Mesenchymal stem cell (in vitro differentiated cells and primary cell): ENCODE data around the gene SLC22A31.

Source experiments
- DNase-seq: peaks from one replicate; pipeline ENCODE4 v3.0.0-alpha.2; 2013
- H2AFZ ChIP-seq: one replicate; pipeline ENCODE4 v1.6.1; 2013; ENCODE audit warnings: low read depth, mild to moderate bottlenecking, control low read depth, inconsistent platforms, low read length, moderate library complexity
- H2AK5ac ChIP-seq: 2 replicates; pipeline ENCODE4 v1.6.1; 2013; ENCODE audit warnings: low read length, moderate library complexity, mild to moderate bottlenecking, inconsistent platforms; ENCODE audit not compliant: severe bottlenecking
- H2BK120ac ChIP-seq: one replicate; pipeline ENCODE4 v1.6.1; 2013; ENCODE audit warnings: low read depth, mild to moderate bottlenecking, inconsistent platforms, low read length, moderate library complexity
- H2BK12ac ChIP-seq, 2 experiments: one replicate each; pipeline ENCODE4 v1.6.1; 2013; ENCODE audit warnings: inconsistent platforms in 2 of 2, low read length in 2 of 2, mild to moderate bottlenecking in 2 of 2, moderate library complexity in 2 of 2, control low read depth in 1 of 2
- H2BK15ac ChIP-seq: one replicate; pipeline ENCODE4 v1.6.1; 2013; ENCODE audit warnings: mild to moderate bottlenecking, low read depth, inconsistent platforms; ENCODE audit not compliant: poor library complexity, severe bottlenecking
- H2BK5ac ChIP-seq: 2 replicates; pipeline ENCODE4 v1.6.1; 2013; ENCODE audit warnings: low read depth, mild to moderate bottlenecking, low read length, control low read depth, inconsistent platforms; ENCODE audit not compliant: poor library complexity, severe bottlenecking
- H3K14ac ChIP-seq, 2 experiments: one replicate each; pipeline ENCODE4 v1.6.1; 2013; ENCODE audit warnings: inconsistent platforms in 2 of 2, low read length in 2 of 2, control low read depth in 1 of 2, mild to moderate bottlenecking in 1 of 2, moderate library complexity in 1 of 2
- H3K18ac ChIP-seq, 2 experiments: one replicate each; pipeline ENCODE4 v1.6.1; 2013; ENCODE audit warnings: inconsistent platforms in 2 of 2, low read length in 2 of 2, control low read depth in 1 of 2, low read depth in 1 of 2, mild to moderate bottlenecking in 1 of 2
- H3K23ac ChIP-seq, 2 experiments: one replicate each; pipeline ENCODE4 v1.6.1; 2013; ENCODE audit warnings: inconsistent platforms in 2 of 2, low read length in 2 of 2, mild to moderate bottlenecking in 2 of 2, moderate library complexity in 2 of 2, control low read depth in 1 of 2
- H3K27ac ChIP-seq: 2 replicates; pipeline ENCODE4 v1.5.1; 2013; ENCODE audit warnings: mild to moderate bottlenecking, moderate library complexity, low read length, control low read depth, inconsistent platforms; ENCODE audit not compliant: poor library complexity, severe bottlenecking
- H3K27me3 ChIP-seq, 2 experiments: 2 replicates each; pipeline versions ENCODE4 v1.6.1 to v1.7.0; 2013; ENCODE audit warnings: low read length in 2 of 2, mild to moderate bottlenecking in 2 of 2, moderate library complexity in 2 of 2, control low read depth in 1 of 2, inconsistent platforms in 1 of 2; ENCODE audit not compliant: control insufficient read depth in 1 of 2, insufficient read depth in 1 of 2
- H3K36me3 ChIP-seq, 2 experiments: 2 replicates each; pipeline versions ENCODE4 v1.6.1 to v1.7.0; 2013; ENCODE audit warnings: low read length in 2 of 2, control low read depth in 1 of 2, inconsistent platforms in 1 of 2, low read depth in 1 of 2, mild to moderate bottlenecking in 1 of 2; ENCODE audit not compliant: insufficient read depth in 2 of 2, control insufficient read depth in 1 of 2
- H3K4ac ChIP-seq, 2 experiments: one replicate each; pipeline ENCODE4 v1.6.1; 2013; ENCODE audit warnings: inconsistent platforms in 2 of 2, low read length in 2 of 2, mild to moderate bottlenecking in 2 of 2, moderate library complexity in 2 of 2, control low read depth in 1 of 2, low read depth in 1 of 2
- H3K4me1 ChIP-seq: 2 replicates; pipeline ENCODE4 v1.6.1; 2013; ENCODE audit warnings: low read depth, low read length, control low read depth; ENCODE audit not compliant: control insufficient read depth, insufficient read depth
- H3K4me2 ChIP-seq: 2 replicates; pipeline ENCODE4 v1.6.1; 2013; ENCODE audit warnings: low read length, mild to moderate bottlenecking, inconsistent platforms; ENCODE audit not compliant: poor library complexity, severe bottlenecking
- H3K4me3 ChIP-seq, 2 experiments: 2 replicates each; pipeline versions ENCODE4 v1.5.1 to v1.7.0; 2013; ENCODE audit warnings: low read length in 2 of 2, mild to moderate bottlenecking in 2 of 2, control low read depth in 1 of 2, low read depth in 1 of 2; ENCODE audit not compliant: insufficient read depth in 1 of 2
- H3K79me1 ChIP-seq: replicated peaks from 2 replicates; pipeline ENCODE4 v1.6.1; 2013; ENCODE audit warnings: mild to moderate bottlenecking, control low read depth, low read length, inconsistent platforms; ENCODE audit not compliant: poor library complexity, severe bottlenecking
- H3K9ac ChIP-seq: 2 replicates; pipeline ENCODE4 v1.7.0; 2013; ENCODE audit warnings: mild to moderate bottlenecking, low read length, moderate library complexity
- H3K9me3 ChIP-seq: 2 replicates; pipeline ENCODE4 v1.7.0; 2013; ENCODE audit warnings: mild to moderate bottlenecking, low read length; ENCODE audit not compliant: control insufficient read depth
- H4K8ac ChIP-seq: one replicate; pipeline ENCODE4 v1.6.1; 2013; ENCODE audit warnings: inconsistent platforms, mild to moderate bottlenecking, low read length, moderate library complexity
- H4K91ac ChIP-seq: one replicate; pipeline ENCODE4 v1.6.1; 2013; ENCODE audit warnings: mild to moderate bottlenecking, low read length, inconsistent platforms
- WGBS: methylation state at CpG from one replicate; pipeline ENCODE4 v1.1.7; 2013; ENCODE audit warnings: mixed read lengths; 5-methylcytosine and 5-hydroxymethylcytosine counted together

SLC22A31 gene

GRCh38 chr16:89150090-89150835 is 50.1 kb downstream of the SLC22A31 start:
- no peak overlapping the region for H2BK5ac ChIP-seq
- no peak for DNase-seq
- no peak overlapping the region for H3K4me2 ChIP-seq
- H3K18ac ChIP-seq = no peak overlapping the region
- H4K91ac ChIP-seq = no peak overlapping the region
- no peak overlapping the region for H3K23ac ChIP-seq
- peak overlapping the region; percentile 15 for H3K27ac ChIP-seq
- H4K8ac ChIP-seq = no peak overlapping the region
- H2AFZ ChIP-seq = no peak overlapping the region
- no peaks in the 10 kb centered on the region for H3K27me3 ChIP-seq
- no peak overlapping the region for H2BK12ac ChIP-seq
- H3K4me1 ChIP-seq = peaks cover 18% of the 10 kb centered on the region
- H3K79me1 ChIP-seq = no peaks in the 10 kb centered on the region
- H2BK15ac ChIP-seq = no peak overlapping the region
- H3K4me3 ChIP-seq = no peak overlapping the region
- no peaks in the 10 kb centered on the region for H3K9me3 ChIP-seq
- WGBS = 96% methylated on average over 18 of the region's 18 CpGs
- no peak overlapping the region for H3K4ac ChIP-seq
- no peak overlapping the region for H3K9ac ChIP-seq
- H3K36me3 ChIP-seq = peaks cover 52 to 54% of the 10 kb centered on the region in 2 experiments
- no peak overlapping the region for H2BK120ac ChIP-seq
- H2AK5ac ChIP-seq = no peak overlapping the region
- no peak overlapping the region for H3K14ac ChIP-seq

GRCh38 chr16:89149386-89149785 is 51.0 kb downstream of the SLC22A31 start:
- Histone ChIP-seq H3K27me3 (no peaks in the 10 kb centered on the region), H3K4me3 (no peak overlapping the region), H3K27ac (no peak overlapping the region), H3K9ac (no peak overlapping the region), H3K23ac (no peak overlapping the region), H3K4me1 (peaks cover 9% of the 10 kb centered on the region), H3K36me3 (peaks cover 57 to 60% of the 10 kb centered on the region in 2 experiments), H2AK5ac (peak overlapping the region; percentile 44), H2AFZ (no peak overlapping the region), H3K18ac (no peak overlapping the region), H3K79me1 (no peaks in the 10 kb centered on the region), H2BK12ac (no peak overlapping the region), H2BK120ac (no peak overlapping the region), H2BK5ac (no peak overlapping the region), H4K8ac (no peak overlapping the region), H3K9me3 (no peaks in the 10 kb centered on the region), H2BK15ac (no peak overlapping the region), H3K4ac (no peak overlapping the region), H3K14ac (no peak overlapping the region), H4K91ac (no peak overlapping the region), H3K4me2 (no peak overlapping the region)
- 96% methylated on average over 9 of the region's 9 CpGs for WGBS
- DNase-seq = no peak

GRCh38 chr16:89147085-89147817 is 53.1 kb downstream of the SLC22A31 start:
- no peaks in the 10 kb centered on the region for H3K79me1 ChIP-seq
- no peak overlapping the region for H2BK120ac ChIP-seq
- no peak overlapping the region for H3K18ac ChIP-seq
- H3K36me3 ChIP-seq = peaks cover 61 to 73% of the 10 kb centered on the region in 2 experiments
- 96% methylated on average over 8 of the region's 11 CpGs for WGBS
- no peak overlapping the region for H3K23ac ChIP-seq
- peaks cover 8% of the 10 kb centered on the region for H3K4me1 ChIP-seq
- no peak overlapping the region for H4K8ac ChIP-seq
- H3K9me3 ChIP-seq = no peaks in the 10 kb centered on the region
- H3K27me3 ChIP-seq = no peaks in the 10 kb centered on the region
- H4K91ac ChIP-seq = no peak overlapping the region
- no peak overlapping the region for H2BK5ac ChIP-seq
- H3K4me3 ChIP-seq = no peak overlapping the region
- H3K9ac ChIP-seq = no peak overlapping the region
- H3K27ac ChIP-seq = no peak overlapping the region
- H3K14ac ChIP-seq = no peak overlapping the region
- H2AFZ ChIP-seq = no peak overlapping the region
- H3K4ac ChIP-seq = no peak overlapping the region
- H2AK5ac ChIP-seq = no peak overlapping the region
- H2BK12ac ChIP-seq = no peak overlapping the region
- no peak overlapping the region for H3K4me2 ChIP-seq
- DNase-seq = no peak
- H2BK15ac ChIP-seq = no peak overlapping the region

- no peak for DNase-seq
- WGBS = 95% methylated on average over 21 of the region's 21 CpGs
- Histone ChIP-seq H2BK15ac (no peak overlapping the region), H3K4me3 (no peak overlapping the region), H3K4me2 (no peak overlapping the region), H2AFZ (no peak overlapping the region), H3K23ac (no peak overlapping the region), H3K4me1 (peaks cover 8% of the 10 kb centered on the region), H3K79me1 (no peaks in the 10 kb centered on the region), H3K36me3 (peaks cover 66 to 75% of the 10 kb centered on the region in 2 experiments), H3K27me3 (no peaks in the 10 kb centered on the region), H4K8ac (no peak overlapping the region), H3K18ac (no peak overlapping the region), H4K91ac (peak overlapping the region; percentile 61), H3K27ac (no peak overlapping the region), H3K9ac (no peak overlapping the region), H2AK5ac (no peak overlapping the region), H3K14ac (no peak overlapping the region), H3K4ac (no peak overlapping the region), H3K9me3 (no peaks in the 10 kb centered on the region), H2BK5ac (no peak overlapping the region), H2BK120ac (no peak overlapping the region), H2BK12ac (no peak overlapping the region)
Measured at GRCh38 chr16:89146211-89147005, 53.9 kb downstream of the SLC22A31 start.
